Measurements from ENCODE around the gene ARHGEF11.
"Not testable (repeated sequence)": the region's sequence is repeated elsewhere in the genome, so short reads cannot be mapped to it uniquely, and the experiment has no call there.

The ARHGEF11 gene

GRCh38 chr1:157045250-157046218 lies at the start of gene ARHGEF11:
Gene ARHGEF11, minus strand, starts transcription at chr1:157045742. Its CDS starts 1,412 bp downstream, at chr1:157044330.
- DNase-seq, result no peak

GRCh38 chr1:157095091-157095490 lies 49.5 kb upstream of the ARHGEF11 start:
- no peak for DNase-seq

DNA sequence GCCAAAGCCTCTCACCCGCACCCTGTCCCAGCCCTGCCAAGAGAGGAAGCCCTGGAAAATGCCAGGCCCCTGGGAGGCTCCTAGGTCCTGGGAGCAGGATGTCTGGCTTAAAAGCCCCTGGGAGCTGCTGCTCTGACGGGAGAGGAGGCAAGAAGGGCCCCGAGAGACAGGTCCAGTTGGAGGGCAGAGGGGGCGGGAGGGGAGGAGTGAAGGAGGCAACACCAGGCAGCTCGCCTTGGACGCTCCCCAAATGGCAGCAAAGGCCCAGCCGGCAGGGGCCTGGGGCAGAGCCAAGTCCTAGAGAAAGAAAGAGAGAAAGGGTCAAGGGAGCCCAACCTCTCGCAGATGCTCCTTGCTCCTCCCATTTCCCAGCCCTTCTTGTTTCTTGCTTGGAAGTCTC lies 47.3 kb upstream of the ARHGEF11 start:
- no peak for DNase-seq

GRCh38 chr1:157091668-157092273 lies 46.2 kb upstream of the ARHGEF11 start:
- DNase-seq, result no peak

GRCh38 chr1:157091186-157091585 lies 45.6 kb upstream of the ARHGEF11 start:
- DNase-seq, result no peak

- DNase-seq, result no peak
Observed at GRCh38 chr1:157090771-157091170, 45.2 kb upstream of the ARHGEF11 start.

DNA sequence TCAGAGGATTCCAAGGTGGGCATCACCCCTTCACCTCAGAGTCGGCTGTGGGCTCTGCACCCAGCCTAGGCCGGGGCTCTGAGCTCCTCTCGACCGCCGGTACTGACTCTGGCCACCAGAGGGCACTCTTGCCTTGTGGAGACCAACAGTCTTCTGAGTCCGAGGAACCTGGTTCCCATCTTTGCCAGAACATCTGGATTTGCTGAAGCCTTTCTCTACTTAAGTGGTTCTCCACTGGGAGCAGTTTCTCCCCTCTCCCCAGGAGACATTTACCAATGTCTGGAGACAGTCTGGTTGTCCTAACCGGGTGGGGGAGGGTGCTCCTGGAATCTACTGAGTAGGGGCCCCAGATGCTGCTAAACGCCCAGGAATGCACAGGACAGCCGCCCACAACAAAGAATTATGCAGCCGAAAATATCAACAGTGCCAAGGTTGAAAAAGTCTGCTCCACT lies 44.7 kb upstream of the ARHGEF11 start:
- no peak for DNase-seq

- no peak for DNase-seq
Observed at GRCh38 chr1:157089789-157090188, 44.2 kb upstream of the ARHGEF11 start.

DNA sequence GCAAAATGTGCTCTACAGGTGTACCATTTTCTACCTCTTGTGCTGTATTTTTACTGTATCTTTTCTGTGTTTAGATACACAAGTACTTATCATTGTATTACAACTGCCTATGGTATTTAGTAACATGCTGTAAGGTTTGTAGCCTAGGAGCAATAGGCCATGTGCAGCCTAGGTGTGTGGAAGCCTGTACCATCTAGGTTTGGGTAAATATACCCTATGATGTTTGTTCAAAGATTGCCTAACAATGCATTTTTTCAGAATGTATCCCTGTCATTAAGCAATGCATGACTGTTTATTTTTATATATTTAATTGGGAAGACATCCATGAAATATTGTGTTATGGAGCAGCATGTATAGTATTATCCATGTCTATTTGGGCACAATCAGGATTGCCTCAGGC lies 43.1 kb upstream of the ARHGEF11 start:
- DNase-seq, result no peak

DNA sequence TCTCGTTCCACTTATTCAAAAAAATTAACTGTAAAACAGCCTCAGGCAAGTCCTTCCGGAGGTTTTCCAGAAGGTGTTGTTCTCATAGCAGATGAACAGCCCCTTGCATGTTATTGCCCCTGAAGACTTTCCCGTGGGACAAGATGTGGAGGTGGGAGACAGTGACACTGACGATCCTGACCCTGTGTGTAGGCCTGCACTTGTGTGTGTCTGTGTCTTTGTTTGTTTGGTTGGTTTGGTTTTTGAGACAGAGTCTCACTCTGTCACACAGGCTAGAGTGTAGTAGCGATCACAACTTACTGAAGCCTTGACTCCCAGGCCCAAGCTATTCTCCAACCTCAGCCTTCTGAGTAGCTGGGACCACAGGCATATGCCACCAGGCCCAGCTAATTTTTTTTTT lies 41.5 kb upstream of the ARHGEF11 start:
- DNase-seq, result no peak

GRCh38 chr1:157086299-157086698 lies 40.8 kb upstream of the ARHGEF11 start:
- no peak for DNase-seq

GRCh38 chr1:157085421-157085820 lies 39.9 kb upstream of the ARHGEF11 start:
- DNase-seq, result no peak

GRCh38 chr1:157084720-157085119 lies 39.2 kb upstream of the ARHGEF11 start:
- DNase-seq, result no peak

- no peak for DNase-seq
Observed at GRCh38 chr1:157081707-157082106, 36.2 kb upstream of the ARHGEF11 start.

GRCh38 chr1:157080714-157081113 lies 35.2 kb upstream of the ARHGEF11 start:
- no peak for DNase-seq

- no peak for DNase-seq
Observed at GRCh38 chr1:157077394-157077793, 31.9 kb upstream of the ARHGEF11 start.

DNA sequence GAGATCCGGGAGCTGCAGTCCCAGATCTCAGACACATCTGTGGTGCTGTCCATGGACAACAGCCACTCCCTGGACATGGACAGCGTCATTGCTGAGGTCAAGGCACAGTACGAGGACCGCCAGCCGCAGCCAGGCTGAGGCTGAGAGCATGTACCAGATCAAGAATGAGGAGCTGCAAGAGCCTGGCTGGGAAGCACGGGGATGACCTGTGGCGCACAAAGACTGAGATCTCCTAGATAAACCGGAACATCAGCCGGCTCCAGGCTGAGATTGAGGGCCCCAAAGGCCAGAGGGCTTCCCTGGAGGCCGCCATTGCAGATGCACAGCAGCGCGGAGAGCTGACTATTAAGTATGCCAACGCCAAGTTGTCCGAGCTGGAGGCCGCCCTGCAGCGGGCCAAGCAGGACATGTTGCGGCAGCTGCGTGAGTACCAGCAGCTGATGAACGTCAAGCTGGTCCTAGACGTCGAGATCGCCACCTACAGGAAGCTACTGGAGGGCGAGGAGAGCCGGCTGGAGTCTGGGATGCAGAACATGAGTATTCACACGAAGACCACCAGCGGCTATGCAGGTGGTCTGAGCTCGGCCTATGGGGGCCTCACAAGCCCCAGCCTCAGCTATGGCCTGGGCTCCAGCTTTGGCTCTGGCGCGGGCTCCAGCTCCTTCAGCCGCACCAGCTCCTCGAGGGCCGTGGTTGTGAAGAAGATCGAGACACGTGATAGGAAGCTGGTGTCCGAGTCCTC lies 28.6 kb upstream of the ARHGEF11 start:
- DNase-seq, result no peak

- no peak for DNase-seq
Observed at GRCh38 chr1:157069601-157070000, 24.1 kb upstream of the ARHGEF11 start.

DNA sequence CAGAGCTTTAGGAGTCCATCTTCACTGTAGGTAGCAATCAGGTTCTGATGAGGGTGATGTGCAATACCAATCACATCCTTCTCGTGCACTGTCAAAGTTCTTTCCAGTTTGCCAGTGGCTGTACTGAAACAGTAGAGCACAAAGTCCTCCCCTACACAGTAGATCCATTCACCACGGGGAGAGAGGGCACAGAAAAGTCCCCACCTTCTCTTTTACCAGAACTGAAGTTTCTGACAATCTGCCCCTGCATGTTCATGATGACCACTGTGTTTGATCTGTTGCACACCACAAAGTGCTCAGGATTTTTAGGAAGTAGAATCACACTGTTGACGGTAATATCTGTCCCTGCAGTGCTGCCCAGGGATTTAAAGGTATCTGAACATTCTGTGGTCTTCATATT lies 13.7 kb upstream of the ARHGEF11 start:
- DNase-seq, result not testable (repeated sequence)

DNA sequence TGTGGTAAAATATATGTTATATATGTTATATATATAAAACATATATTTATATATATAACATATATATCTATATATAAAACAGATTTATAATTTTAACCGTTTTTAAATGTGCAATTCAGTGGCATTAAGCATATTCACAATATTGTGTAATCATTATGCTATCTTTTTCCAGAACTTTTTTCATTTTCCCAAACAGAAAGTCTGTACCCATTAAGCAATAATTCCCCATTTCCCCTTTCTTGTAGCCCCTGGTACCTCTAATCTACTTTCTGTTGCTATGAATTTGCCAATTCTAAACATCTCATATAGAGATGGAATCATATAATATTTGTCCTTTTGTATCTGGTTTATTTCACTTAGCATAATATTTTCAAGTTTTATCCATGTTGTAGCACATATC lies 10.7 kb upstream of the ARHGEF11 start:
- DNase-seq, result no peak

DNA sequence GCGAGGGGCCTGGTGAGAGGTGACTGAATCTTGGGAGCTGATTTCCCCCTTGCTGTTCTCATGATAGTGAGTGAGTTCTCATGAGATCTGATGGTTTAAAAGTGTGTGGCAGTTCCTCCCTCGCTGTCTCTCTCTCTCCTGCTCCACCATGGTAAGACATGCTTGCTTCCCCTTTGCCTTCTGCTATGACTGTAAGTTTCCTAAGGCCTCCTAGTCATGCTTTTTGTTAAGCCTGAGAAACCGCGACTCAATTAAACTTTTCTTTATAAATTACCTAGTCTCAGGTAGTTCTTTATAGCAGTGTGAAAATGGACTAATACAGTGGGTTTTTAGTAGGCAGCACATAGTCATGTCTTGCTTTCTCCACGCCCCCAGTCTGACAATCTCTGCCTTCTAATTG lies 10.2 kb upstream of the ARHGEF11 start:
- DNase-seq, result not testable (repeated sequence)

GRCh38 chr1:157050836-157051235 lies 5.3 kb upstream of the ARHGEF11 start:
- no peak for DNase-seq

- no peak for DNase-seq
Observed at GRCh38 chr1:157047062-157047410, 1.5 kb upstream of the ARHGEF11 start.

- DNase-seq, result no peak
Observed at GRCh38 chr1:157044326-157044725, 1.2 kb downstream of the ARHGEF11 start.
